Common myeloid progenitor, CD34-positive (primary cell): ENCODE measurements around the gene RAB7A.

Experiments
- CTCF ChIA-PET: fragments of 350-600 bp; sonication (Branson Sonifier 250); formaldehyde crosslinking; loops from one replicate; lab custom pipeline; 2021; ENCODE audit warnings: antibody characterized with exemption; lab: Charles Lee
- POLR2A ChIA-PET: fragments of 350-600 bp; sonication (Branson Sonifier 250); formaldehyde crosslinking; loops from one replicate; lab custom pipeline; 2021; ENCODE audit warnings: antibody characterized with exemption; lab: Charles Lee
- DNase-seq, 3 donors: peaks; one replicate each; pipeline versions ENCODE4 v3.0.0 to v3.0.0-alpha.2; 2013
- H3K27ac ChIP-seq, 2 experiments: 1 replicate in 1 of 2; 2 replicates in 1 of 2; pipeline ENCODE4 v1.7.0; 2013; ENCODE audit warnings: inconsistent platforms in 2 of 2, low read length in 2 of 2, mild to moderate bottlenecking in 2 of 2, low read depth in 1 of 2, moderate library complexity in 1 of 2; ENCODE audit not compliant: severe bottlenecking in 2 of 2, insufficient read depth in 1 of 2, poor library complexity in 1 of 2
- H3K27me3 ChIP-seq, 5 experiments: replicated peaks in 2 of 5; 1 replicate in 3 of 5; 2 replicates in 2 of 5; pipeline versions ENCODE4 v1.6.1 to v1.7.0; 2013; ENCODE audit warnings: low read length in 4 of 5, mild to moderate bottlenecking in 2 of 5, moderate library complexity in 2 of 5, inconsistent platforms in 1 of 5; ENCODE audit not compliant: insufficient read depth in 5 of 5, control insufficient read depth in 4 of 5
- H3K36me3 ChIP-seq, 4 experiments: 1 replicate in 2 of 4; 2 replicates in 2 of 4; pipeline versions ENCODE4 v1.6.1 to v1.7.0; 2013; ENCODE audit warnings: low read length in 3 of 4, control low read depth in 1 of 4, mild to moderate bottlenecking in 1 of 4; ENCODE audit not compliant: control insufficient read depth in 4 of 4, insufficient read depth in 4 of 4
- H3K4me1 ChIP-seq, 4 experiments: 1 replicate in 3 of 4; 2 replicates in 1 of 4; pipeline versions ENCODE4 v1.6.1 to v1.7.1; 2013; ENCODE audit warnings: low read length in 3 of 4, mild to moderate bottlenecking in 3 of 4, control low read depth in 1 of 4, inconsistent platforms in 1 of 4, moderate library complexity in 1 of 4; ENCODE audit not compliant: control insufficient read depth in 4 of 4, insufficient read depth in 4 of 4; ENCODE audit errors: control extremely low read depth in 1 of 4
- H3K4me3 ChIP-seq, 7 experiments: 1 replicate in 4 of 7; 2 replicates in 3 of 7; pipeline versions ENCODE4 v1.5.1 to v1.7.0; 2013; ENCODE audit warnings: mild to moderate bottlenecking in 7 of 7, low read length in 6 of 7, moderate library complexity in 6 of 7, inconsistent platforms in 2 of 7, low read depth in 2 of 7, control low read depth in 1 of 7; ENCODE audit not compliant: insufficient read depth in 4 of 7, control insufficient read depth in 1 of 7; ENCODE audit errors: extremely low read depth in 1 of 7
- H3K9me3 ChIP-seq, 5 experiments: 1 replicate in 4 of 5; 2 replicates in 1 of 5; pipeline versions ENCODE4 v1.6.1 to v1.7.1; 2013; ENCODE audit warnings: low read length in 4 of 5, mild to moderate bottlenecking in 2 of 5, inconsistent platforms in 1 of 5, low read depth in 1 of 5, moderate library complexity in 1 of 5; ENCODE audit not compliant: control insufficient read depth in 4 of 5, insufficient read depth in 2 of 5; ENCODE audit errors: control extremely low read depth in 1 of 5
- WGBS: methylation state at CpG from one replicate; pipeline ENCODE4 v1.1.5; 2013; ENCODE audit not compliant: insufficient coverage; 5-methylcytosine and 5-hydroxymethylcytosine counted together

RAB7A gene

DNA sequence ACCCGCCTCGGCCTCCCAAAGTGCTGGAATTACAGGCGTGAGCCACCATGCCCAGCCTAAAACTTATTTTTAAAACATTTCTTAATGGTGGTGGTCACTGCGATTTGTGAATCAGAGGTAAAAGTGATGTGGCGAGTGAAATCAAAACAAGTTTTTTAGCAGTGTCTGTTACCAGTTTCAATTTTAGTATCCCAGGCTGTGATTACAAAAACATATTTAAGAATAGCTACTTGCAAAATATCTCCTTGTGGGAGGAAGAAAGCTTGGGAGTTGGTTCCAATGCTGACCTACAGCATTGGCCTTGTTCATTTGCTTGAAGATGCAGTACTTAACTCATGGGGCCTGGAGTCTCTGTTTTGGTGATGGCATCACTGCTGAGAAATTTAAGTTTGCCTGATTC, 4.5 kb downstream of the RAB7A start:
- WGBS = no CpG with 5 or more reads among the region's 5 CpGs

GRCh38 chr3:128734523-128735189, 8.7 kb downstream of the RAB7A start:
- Histone ChIP-seq H3K4me3 (peak overlapping the region in 2 of 7 experiments; percentile 1 to 50), H3K27ac (no peak overlapping the region), H3K4me1 (peaks cover 22 to 46% (median 34%) of the 10 kb centered on the region in 4 experiments), H3K27me3 (no peaks in the 10 kb centered on the region), H3K9me3 (no peaks in the 10 kb centered on the region), H3K36me3 (peaks cover 2 to 30% (median 8%) of the 10 kb centered on the region in 4 experiments)
- WGBS = 58% methylated on average over 2 of the region's 3 CpGs
- no peak for DNase-seq
- ChIA-PET POLR2A (no interaction called here), CTCF (interaction anchor here (0.9 to 2.1 kb wide), 5 partner anchors 9 to 60 kb away, joined by 3 to 9 read pairs (median 4); no protein-coding TSS in a partner anchor)

More for the DNA sequence above, 4.5 kb downstream of the RAB7A start:
- DNase-seq = no peak
- no peak overlapping the region for H3K27ac ChIP-seq
- H3K36me3 ChIP-seq = peaks cover 0 to 17% (median 2%) of the 10 kb centered on the region in 4 experiments
- H3K4me3 ChIP-seq = peak overlapping the region in 1 of 7 experiments; percentile 41
- CTCF ChIA-PET = interaction anchor here (1.1 to 2.2 kb wide), 4 partner anchors 11 to 50 kb away, joined by 3 to 6 read pairs (median 3); no protein-coding TSS in a partner anchor
- POLR2A ChIA-PET = interaction anchor here (1.1 kb wide), 1 partner anchor 49 kb away, joined by 3 read pairs; no protein-coding TSS in a partner anchor
- peaks cover 33 to 58% (median 48%) of the 10 kb centered on the region in 4 experiments for H3K4me1 ChIP-seq
- H3K9me3 ChIP-seq = no peaks in the 10 kb centered on the region
- no peaks in the 10 kb centered on the region for H3K27me3 ChIP-seq

- POLR2A ChIA-PET = no interaction called here
- CTCF ChIA-PET = interaction anchor here (0.9 to 2.1 kb wide), 5 partner anchors 9 to 60 kb away, joined by 3 to 9 read pairs (median 4); no protein-coding TSS in a partner anchor
- Histone ChIP-seq H3K4me1 (peaks cover 22 to 44% (median 30%) of the 10 kb centered on the region in 4 experiments), H3K9me3 (no peaks in the 10 kb centered on the region), H3K36me3 (peaks cover 6 to 30% (median 8%) of the 10 kb centered on the region in 4 experiments), H3K4me3 (peak overlapping the region in 4 of 7 experiments; percentile 4 to 50 (median 22)), H3K27me3 (no peaks in the 10 kb centered on the region), H3K27ac (peak overlapping the region in 1 of 2 experiments; percentile 40)
- DNase-seq = no peak
Measured at GRCh38 chr3:128735287-128735686, 9.3 kb downstream of the RAB7A start.

GRCh38 chr3:128735884-128736283, 9.9 kb downstream of the RAB7A start:
- H3K27ac ChIP-seq = peak overlapping the region in 1 of 2 experiments; percentile 40
- DNase-seq = no peak
- H3K27me3 ChIP-seq = no peaks in the 10 kb centered on the region
- POLR2A ChIA-PET = no interaction called here
- WGBS = 83% methylated on average over 1 of the region's 2 CpGs
- peak overlapping the region in 4 of 7 experiments; percentile 15 to 50 (median 26) for H3K4me3 ChIP-seq
- no peaks in the 10 kb centered on the region for H3K9me3 ChIP-seq
- CTCF ChIA-PET = interaction anchor here (0.9 to 2.1 kb wide), 5 partner anchors 8 to 60 kb away, joined by 3 to 9 read pairs (median 4); no protein-coding TSS in a partner anchor
- peaks cover 6 to 25% (median 8%) of the 10 kb centered on the region in 4 experiments for H3K36me3 ChIP-seq
- H3K4me1 ChIP-seq = peaks cover 17 to 38% (median 26%) of the 10 kb centered on the region in 4 experiments

- ChIA-PET POLR2A (no interaction called here), CTCF (interaction anchor here (1.5 to 3.2 kb wide), 6 partner anchors 8 to 56 kb away, joined by 3 to 13 read pairs (median 5); no protein-coding TSS in a partner anchor)
- no CpG with 5 or more reads among the region's 3 CpGs for WGBS
- no peak for DNase-seq
- no peaks in the 10 kb centered on the region for H3K27me3 ChIP-seq
- H3K36me3 ChIP-seq = peaks cover 6 to 28% (median 9%) of the 10 kb centered on the region in 4 experiments
- H3K27ac ChIP-seq = no peak overlapping the region
- peaks cover 17 to 36% (median 24%) of the 10 kb centered on the region in 4 experiments for H3K4me1 ChIP-seq
- H3K4me3 ChIP-seq = no peak overlapping the region
- no peaks in the 10 kb centered on the region for H3K9me3 ChIP-seq
Measured at GRCh38 chr3:128736601-128737000, 10.6 kb downstream of the RAB7A start.

GRCh38 chr3:128740621-128741020, 14.6 kb downstream of the RAB7A start:
- CTCF ChIA-PET = no interaction called here
- no peak for DNase-seq
- Histone ChIP-seq H3K27me3 (no peaks in the 10 kb centered on the region), H3K27ac (no peak overlapping the region), H3K4me3 (no peak overlapping the region), H3K36me3 (peaks cover 11 to 43% (median 26%) of the 10 kb centered on the region in 4 experiments), H3K9me3 (peaks cover 0 to 7% (median 2%) of the 10 kb centered on the region in 5 experiments), H3K4me1 (peaks cover 6 to 20% (median 9%) of the 10 kb centered on the region in 4 experiments)
- POLR2A ChIA-PET = no interaction called here
- 100% methylated on average over 1 of the region's 1 CpG for WGBS
